A204.1 (cell line): ENCODE measurements around the gene ACAP3.

ENCODE experiments used
- FAIRE-seq: peaks from 2 replicates; lab custom pipeline; 2012; peaks lifted over from hg19 to GRCh38; lab: Jason Lieb, UNC

Gene ACAP3

DNA sequence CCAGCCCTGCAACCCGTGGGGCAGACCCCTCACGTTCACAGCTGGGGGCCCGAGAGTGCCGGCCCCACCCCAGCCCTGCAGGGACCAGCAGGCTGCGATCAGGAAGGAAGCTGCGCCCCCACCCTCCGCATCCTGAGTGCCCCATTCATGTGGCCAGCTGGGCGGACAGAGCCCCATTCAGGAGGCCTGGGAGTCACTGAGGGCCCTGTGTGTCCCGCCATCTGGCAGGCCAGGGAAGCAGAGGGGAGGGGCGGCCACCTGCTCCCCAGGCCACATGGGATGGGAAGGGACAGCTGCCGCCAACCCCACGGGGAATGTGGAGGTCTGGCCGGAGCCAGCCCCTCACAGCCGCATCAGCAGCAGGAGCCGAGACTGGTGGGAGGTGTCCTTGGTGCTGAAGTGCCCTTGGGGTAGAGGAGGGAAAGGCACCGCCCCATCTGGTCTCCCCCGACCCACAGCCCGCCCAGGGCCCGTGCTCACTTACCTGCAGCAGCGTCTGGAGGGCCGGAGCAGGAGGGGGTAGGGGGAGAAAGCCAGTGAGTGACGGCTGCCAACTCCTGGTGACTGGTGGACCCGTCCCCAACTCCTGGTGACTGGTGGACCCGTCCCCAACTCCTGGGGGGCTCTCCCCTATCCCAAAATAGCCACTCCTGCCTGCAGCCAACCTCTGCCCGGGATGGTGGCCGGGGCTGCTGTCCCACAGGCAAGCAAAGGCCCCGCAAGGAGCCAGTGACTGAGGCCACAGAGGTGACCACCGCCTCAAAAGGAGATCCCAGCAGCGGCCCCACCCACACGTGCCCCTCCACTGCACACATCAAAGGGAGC lies 8.7 kb downstream of the ACAP3 start:
- no peak for FAIRE-seq

DNA sequence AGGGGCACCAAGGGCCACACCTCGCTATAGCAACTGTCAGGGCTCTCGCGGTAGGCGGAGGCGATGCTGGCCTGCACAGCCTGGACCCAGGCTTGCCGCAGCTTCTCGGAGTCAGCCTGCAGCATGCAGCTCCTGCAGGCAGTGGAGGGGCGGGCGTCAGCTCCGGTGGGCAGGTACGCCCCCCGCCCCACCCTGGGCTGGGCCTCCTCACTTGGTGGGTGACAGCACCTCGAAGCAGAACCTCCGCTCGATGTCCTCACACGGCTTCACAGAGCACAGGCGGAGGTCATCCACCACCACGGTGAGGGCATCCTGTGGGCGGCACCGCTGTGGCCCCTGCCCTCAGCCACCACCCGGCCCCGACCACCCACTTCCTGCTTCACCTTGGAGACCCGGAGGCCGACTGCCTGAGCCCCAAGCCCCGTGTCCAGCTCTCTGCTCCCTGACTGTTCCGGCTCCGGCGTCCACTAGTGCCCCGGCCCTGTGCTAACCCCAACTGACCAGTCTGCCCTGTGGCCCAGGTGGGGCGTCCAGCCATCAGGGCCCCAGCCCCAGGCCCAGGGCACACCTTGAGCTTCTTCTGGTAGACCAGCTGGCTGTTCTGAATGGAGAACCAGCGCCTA lies 9.8 kb downstream of the ACAP3 start:
- no peak for FAIRE-seq

DNA sequence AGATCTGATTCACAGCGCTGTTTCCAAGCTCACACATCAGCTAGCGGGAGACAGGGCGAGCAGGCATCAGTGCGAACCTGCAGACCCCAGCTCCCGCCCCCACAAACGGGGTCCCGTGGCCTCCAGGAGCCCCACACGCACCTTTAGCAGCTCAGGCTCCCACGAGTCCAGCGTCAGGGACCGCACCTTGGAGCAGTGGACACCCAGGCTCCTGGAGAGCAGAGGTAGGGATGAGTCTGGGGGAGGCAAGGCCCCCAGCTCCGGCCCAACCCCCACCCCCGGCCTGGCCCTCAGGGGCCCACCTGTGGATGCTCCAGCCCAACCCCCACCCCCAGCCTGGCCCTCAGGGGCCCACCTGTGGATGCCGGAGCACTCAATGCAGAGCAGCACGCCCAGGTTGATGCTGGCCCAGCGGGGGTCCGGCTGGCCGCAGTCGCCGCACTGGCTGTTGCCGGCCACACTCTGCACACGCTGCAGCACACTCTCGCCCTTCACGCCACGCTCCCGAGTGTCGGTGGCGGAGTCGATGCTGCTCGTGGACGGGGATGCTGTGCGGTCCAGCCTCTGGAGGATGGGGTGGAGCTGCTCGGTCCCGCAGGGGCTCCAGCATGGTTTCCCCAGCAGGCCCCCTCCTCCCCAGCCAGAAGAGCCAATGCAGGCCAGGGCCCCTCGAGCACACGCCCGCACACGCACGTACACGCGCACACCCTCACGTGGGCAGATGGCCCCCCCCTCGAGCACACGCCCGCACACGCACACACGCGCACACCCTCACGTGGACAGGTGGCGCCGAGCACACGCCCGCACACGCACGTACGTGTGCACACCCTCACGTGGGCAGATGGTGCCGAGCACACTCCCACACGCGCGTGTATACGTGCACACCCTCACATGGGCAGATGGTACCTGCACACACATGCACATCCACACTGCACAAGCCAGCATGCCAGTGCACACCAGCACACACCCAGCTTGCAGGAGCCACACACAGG lies 11.4 kb downstream of the ACAP3 start:
- no peak for FAIRE-seq

DNA sequence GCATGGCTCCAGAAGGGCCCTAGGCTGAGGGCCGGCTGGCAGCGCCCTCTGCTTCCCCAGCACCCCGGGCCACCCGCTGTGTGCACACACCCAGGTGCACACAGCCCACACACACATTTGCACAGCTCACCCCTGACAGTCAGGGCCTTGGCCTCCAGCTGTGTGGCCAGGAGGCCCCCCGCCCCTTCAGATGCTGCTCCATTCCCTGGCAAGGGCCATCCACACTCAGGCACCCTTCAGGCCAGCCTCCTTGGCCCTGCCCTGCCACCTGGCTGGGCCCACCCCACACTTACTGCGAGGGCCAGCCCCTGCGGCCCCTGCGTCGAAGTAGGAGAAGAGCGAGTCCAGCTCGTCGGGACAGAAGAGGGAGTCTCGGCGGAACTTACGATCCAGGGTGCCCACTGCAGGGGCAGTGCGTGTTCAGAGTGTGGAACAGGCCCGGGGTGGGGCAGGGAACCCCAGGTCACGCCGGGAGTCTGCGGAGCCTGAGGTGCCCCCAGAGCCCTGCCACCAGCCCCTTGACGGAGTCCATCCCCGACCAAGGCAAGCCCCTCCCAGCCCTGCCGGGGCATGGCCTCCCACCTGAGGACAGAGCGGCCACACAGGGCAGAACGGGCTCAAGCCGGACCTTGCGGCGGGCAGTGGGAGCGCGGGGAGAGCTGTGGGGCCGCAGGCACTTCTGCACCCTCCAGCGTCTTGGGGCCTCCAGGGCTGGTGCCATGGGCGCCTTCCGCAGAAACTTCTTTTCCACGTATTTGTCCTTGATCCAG lies 12.4 kb downstream of the ACAP3 start:
- no peak for FAIRE-seq

DNA sequence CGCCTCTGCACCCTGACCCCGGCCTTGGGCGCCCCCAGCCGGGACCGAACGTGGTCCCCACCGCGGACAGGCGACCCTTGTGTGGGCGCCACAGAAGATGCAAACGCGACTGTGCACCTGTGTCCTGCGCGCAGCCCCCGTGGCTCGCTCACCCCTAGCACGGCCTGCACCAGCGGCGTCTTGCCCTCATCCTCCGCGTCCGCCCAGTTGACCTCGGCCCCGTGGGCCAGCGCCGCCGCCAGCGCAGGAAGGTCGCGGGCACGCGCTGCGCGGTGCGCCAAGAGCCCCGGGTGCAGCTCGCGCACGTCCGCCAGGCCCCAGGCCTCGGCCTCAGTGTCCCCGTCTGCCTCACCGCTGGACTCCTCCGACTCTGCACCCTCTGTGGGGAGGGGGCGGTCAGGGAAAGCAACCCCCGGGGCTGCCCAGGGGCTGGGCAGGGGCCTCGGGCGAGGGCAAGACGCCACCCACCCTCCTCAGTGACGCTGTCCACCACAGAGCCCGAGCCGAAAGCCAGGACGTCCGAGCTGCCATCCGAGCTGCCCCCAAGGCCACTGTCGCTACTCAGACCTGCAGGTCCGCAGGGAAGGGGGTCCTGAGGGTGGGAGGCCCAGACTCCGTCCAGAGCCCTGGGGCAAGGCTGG lies 13.4 kb downstream of the ACAP3 start:
- no peak for FAIRE-seq

DNA sequence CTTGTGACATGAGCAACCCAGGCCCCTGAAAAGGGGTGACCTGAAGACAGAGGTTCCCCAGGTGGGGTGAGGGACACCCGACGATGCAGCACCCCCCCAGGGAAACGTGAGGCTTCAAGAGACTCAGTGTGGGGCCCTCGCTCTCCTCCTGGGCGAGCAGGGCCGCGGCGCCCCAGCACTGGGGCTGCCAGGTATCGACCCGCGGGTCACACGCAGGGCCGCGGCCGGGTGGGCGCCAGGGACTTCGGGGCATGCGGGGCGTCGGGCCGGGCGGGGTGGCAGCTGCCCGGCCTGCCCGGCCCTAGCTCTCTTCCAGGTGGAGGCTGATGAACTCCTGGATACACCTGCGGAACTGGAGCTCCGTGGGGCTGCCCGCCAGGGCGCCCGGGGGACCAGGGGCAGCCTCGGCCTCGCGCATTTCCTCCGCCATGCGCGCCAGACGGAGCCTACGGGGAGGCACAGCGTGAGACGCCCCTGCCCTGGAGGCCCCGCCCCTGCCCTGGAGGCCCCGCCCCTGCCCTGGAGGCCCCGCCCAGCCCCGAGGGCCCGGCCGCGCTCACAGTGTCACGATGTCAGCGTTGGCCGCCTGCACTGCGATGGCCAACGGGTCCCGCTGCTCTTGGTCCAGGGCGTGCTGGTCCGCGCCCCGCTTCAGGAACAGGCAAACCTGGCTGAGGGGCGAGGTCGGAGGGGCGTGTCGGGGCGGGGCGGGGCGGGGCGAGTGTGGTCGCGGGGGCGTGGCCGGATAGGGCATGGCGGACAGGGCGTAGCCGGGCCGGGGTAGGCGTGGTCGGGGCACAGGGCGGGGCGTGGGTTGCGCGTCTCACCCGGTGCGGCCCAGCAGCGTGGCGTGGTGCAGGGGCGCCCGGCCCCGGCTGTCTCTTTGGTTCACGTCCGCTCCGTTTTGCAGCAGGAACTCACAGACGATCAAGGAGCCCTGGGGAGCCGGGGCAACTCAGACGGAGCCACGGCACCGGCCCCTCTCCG lies 14.2 kb downstream of the ACAP3 start:
- FAIRE-seq: no peak

DNA sequence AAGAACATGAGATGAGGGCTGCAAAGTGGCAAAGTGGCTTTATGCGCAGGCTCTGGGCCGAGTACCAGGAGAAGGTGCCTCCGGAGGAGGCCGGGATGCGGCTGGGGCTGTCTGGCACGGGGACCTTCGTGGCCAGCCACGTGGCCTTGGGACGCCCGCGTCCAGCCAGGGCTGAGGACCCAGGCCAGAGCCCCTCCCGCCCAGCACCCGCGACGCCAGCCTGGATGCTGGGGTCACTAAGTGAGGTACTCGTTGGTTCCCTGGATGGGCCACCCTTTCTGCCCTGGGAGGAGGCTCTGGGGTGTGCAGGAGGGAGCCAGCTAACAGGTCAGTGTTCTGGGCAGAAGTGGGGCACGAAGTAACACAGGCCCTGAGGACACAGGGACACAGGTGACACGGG lies 14.9 kb downstream of the ACAP3 start:
- no peak for FAIRE-seq

DNA sequence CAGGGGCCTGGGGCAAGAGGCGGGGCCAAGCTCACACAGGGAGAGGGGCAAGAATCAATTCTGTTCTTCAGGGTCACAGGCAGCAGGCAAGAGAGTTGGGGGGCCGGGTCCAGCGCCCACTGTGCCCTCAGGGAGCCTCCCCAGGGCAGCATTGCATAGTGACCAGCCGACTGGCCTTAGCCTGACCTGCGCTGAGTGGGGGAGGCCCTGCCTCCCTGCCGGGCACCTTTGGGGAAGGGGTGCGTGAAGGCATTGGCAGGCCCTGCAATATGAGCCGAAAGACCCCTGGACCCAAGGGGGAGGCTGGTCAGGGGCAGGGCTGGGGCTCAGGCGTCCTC lies 15.3 kb downstream of the ACAP3 start:
- no peak for FAIRE-seq

DNA sequence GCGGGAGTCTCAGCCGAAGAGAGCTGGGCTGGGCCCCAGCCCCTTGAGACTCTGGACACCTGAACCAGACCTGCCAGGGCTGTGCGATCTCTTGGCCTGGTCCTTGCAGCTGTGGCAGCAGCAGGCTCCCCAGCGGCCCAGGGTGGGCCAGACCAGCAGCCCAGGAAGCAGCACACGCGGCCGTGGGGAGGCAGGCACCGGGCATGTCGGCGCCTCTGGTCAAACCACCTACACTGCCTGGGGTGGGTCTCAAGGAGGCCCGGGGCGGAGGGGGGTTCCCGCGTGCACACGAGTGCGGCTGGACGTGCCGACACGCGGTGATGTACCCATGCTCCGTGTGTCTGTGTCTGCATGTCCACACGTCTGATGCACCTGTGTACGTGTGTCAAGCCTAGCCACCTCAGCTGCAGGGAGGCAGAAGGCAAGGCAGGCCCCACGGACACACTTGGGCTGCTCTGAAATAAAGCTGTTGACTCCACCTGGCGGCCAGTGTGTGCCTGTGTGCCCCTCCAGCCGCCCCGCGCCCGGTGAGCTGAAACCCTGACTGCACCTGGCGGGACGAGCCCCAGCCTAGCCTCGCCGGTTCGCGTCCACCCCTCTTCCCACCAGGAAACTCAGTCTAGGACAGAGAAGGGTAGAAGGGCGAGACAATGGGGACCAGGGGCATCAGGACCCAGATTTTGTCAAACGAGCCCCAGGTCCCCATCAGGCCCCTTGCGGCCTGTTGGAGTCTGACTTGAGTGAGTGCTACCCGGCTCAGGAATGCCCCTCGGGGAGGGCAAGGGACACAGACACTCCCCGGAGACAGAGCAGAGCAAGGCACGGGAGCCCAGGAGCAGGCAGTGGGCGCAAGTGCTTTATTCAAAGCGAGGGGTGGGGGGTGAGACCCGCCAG lies 15.9 kb downstream of the ACAP3 start:
- FAIRE-seq: no peak

DNA sequence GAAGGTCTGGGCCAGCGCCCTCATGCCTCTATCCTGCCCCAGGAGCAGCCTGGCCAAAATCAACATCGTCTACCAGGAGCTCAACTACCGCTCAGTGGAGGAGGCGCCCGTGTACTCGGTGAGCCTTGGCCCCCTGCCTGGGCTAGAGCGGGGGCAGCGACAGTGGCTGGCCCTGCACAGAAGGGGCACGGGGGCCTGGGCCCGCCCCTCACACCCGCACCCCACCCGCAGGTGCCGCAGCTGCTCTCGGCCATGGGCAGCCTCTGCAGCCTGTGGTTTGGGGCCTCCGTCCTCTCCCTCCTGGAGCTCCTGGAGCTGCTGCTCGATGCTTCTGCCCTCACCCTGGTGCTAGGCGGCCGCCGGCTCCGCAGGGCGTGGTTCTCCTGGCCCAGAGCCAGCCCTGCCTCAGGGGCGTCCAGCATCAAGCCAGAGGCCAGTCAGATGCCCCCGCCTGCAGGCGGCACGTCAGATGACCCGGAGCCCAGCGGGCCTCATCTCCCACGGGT lies 16.7 kb downstream of the ACAP3 start:
- no peak for FAIRE-seq

DNA sequence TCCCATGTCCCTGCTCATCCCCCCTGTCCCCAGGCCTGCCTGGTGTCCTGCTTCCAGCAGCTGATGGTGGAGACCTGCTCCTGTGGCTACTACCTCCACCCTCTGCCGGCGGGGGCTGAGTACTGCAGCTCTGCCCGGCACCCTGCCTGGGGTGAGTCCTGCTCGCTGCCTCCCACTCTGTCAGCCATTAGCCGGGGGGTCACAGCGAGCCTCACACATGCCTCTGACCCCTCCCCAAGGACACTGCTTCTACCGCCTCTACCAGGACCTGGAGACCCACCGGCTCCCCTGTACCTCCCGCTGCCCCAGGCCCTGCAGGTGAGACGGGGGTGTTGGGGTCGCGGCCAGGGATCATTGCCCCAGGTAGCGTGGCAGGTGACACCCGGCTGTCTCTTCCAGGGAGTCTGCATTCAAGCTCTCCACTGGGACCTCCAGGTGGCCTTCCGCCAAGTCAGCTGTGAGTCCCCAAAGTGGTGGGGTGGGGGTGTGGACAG lies 17.4 kb downstream of the ACAP3 start:
- no peak for FAIRE-seq

DNA sequence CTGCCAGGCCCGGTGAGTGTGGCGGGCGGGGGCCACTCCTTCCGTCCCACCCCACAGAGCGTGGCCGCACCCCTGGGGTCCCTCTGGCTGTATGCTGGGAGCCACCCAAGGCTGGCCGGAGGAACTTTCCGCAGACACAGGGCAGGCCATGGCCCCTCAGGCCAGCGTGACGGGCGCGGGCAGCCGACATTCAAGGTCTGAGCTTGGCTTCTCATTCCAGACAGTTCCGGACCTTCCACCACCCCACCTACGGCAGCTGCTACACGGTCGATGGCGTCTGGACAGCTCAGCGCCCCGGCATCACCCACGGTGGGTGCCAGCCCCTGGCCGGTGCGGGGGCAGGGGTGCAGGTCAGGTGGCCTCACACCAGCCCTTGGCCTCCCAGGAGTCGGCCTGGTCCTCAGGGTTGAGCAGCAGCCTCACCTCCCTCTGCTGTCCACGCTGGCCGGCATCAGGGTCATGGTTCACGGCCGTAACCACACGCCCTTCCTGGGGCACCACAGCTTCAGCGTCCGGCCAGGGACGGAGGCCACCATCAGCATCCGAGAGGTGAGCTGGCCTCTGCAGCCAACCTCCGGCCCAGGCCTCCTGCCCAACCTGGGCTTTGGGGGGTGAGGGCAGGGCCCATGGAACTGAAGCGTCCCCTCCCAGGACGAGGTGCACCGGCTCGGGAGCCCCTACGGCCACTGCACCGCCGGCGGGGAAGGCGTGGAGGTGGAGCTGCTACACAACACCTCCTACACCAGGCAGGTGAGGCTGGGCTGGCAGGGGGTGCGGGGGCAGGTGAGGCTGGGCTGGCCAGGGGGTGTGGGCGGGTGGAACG lies 20.2 kb downstream of the ACAP3 start:
- no peak for FAIRE-seq

DNA sequence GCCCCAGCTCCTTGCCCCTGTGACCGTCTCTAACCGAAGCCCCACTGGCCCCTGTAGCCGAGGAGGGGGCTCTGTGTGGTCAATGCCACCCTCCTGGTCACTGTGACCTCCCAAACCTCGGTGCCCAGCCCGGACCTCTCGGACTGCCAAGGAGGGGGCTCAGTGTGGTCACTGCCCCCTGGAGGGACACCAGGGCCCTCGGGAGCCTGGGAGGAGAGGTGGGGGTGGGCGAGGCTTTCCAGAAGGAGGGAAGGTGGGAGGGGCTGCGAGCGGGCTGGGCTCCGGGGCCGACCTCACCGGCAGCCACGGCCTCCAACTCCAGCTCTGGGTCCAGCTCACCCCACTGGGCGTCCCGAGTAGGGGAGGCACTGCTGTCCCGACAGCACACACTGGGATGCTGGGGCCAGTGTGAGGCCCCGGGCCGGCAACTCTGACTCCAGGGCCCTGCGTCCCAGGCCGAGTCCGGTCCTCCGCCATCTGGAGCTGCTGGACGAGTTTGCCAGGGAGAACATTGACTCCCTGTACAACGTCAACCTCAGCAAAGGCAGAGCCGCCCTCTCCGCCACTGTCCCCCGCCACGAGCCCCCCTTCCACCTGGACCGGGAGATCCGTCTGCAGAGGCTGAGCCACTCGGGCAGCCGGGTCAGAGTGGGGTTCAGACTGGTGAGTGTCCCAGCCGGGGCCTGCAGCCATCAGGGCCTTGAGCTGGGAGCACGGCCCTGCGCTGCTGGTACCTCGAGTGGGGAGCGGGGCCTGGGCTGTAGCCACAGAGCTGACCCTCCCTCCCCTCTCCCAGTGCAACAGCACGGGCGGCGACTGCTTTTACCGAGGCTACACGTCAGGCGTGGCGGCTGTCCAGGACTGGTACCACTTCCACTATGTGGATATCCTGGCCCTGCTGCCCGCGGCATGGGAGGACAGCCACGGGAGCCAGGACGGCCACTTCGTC lies 21.1 kb downstream of the ACAP3 start:
- no peak for FAIRE-seq

DNA sequence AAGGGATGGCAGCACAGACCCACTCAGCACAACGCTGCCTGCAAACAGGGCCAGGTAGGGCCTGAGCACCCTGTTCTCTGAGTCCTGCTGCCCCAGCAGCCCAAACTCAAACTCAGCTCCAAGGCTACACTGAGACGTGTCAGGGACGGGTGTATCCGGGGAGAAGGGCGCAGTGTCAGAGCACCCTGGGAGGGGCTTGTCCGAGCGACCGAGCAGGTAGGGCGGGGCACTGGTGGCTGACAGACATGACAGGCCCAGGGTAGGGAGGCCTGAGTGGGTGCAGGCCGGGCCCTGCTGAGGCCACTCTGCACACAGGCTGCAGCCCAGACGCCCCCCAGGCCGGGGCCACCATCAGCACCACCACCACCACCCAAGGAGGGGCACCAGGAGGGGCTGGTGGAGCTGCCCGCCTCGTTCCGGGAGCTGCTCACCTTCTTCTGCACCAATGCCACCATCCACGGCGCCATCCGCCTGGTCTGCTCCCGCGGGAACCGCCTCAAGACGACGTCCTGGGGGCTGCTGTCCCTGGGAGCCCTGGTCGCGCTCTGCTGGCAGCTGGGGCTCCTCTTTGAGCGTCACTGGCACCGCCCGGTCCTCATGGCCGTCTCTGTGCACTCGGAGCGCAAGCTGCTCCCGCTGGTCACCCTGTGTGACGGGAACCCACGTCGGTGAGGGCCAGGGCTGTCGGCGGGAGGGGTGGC lies 22.0 kb downstream of the ACAP3 start:
- no peak for FAIRE-seq

DNA sequence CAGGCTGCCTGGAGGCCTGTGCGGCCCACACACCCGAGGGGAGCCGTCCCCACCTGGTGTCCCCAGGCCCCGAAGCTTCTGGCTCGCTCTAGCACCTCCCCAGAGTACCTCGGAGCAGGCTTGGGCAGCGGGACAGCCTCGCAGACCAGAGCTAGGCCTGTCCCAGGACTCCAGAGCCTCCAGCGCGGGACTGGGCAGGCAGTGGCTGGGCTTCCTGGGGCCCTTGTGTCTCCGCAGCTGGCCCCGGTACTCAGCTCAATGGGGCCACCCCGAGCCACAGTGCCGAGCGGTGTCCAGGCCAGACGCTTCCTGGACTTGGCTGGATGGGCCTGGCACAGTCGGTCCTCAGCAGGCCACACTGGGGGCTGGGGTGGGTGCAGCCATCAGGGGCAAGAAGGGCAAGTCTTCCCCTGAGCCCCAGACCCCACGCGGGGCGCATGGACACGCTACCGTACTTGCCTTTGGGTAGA lies 22.6 kb downstream of the ACAP3 start:
- no peak for FAIRE-seq
